Coronary artery (tissue), 2 donors: ENCODE results near the gene ZFAND2A.
"Not testable (repeated sequence)": the region's sequence is repeated elsewhere in the genome, so short reads cannot be mapped to it uniquely, and the experiment has no call there.

Experiments
- DNase-seq: peaks from one replicate; pipeline ENCODE4 v3.0.0-alpha.2; 2017; ENCODE audit warnings: low spot score
- H3K27ac ChIP-seq, 2 donors: fragments of 200-600 bp; sonication (generic); one replicate each; pipeline ENCODE4 v1.5.1; 2016 to 2019
- H3K4me3 ChIP-seq: fragments of 200-600 bp; sonication (generic); 2 replicates; pipeline ENCODE4 v1.5.1; 2016; ENCODE audit warnings: mild to moderate bottlenecking, moderate library complexity
- TF ChIP-seq, protein P1 (sequence below): fragments of 200-600 bp; sonication (generic); IDR thresholded peaks from one replicate; pipeline ENCODE4 v1.5.1; 2019; ENCODE audit warnings: antibody characterized with exemption

The ZFAND2A gene

DNA sequence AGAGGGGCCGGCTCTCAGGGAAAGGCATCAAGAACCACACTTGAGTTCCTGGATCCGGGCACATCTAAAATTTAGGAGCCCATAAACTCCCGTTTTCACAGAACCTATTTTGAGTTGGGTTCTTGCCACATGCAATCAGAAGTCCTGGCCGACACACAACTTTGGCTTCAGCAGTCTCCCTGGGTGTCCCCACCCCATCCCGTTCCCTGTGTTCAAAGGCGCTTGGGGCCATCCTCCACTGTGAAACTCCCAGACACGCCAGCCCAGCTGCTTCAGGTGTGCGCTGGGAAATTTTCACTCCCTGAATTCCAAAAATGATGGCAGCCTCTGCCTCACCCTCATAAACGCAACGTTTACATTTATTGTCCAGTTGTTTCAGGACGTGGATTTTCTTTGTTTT lies 8.4 kb upstream of the ZFAND2A start:
- no peak overlapping the region for H3K4me3 ChIP-seq
- H3K27ac ChIP-seq: no peak overlapping the region
- TF ChIP-seq, protein P1, sequence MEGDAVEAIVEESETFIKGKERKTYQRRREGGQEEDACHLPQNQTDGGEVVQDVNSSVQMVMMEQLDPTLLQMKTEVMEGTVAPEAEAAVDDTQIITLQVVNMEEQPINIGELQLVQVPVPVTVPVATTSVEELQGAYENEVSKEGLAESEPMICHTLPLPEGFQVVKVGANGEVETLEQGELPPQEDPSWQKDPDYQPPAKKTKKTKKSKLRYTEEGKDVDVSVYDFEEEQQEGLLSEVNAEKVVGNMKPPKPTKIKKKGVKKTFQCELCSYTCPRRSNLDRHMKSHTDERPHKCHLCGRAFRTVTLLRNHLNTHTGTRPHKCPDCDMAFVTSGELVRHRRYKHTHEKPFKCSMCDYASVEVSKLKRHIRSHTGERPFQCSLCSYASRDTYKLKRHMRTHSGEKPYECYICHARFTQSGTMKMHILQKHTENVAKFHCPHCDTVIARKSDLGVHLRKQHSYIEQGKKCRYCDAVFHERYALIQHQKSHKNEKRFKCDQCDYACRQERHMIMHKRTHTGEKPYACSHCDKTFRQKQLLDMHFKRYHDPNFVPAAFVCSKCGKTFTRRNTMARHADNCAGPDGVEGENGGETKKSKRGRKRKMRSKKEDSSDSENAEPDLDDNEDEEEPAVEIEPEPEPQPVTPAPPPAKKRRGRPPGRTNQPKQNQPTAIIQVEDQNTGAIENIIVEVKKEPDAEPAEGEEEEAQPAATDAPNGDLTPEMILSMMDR: no peak
- no peak for DNase-seq

DNA sequence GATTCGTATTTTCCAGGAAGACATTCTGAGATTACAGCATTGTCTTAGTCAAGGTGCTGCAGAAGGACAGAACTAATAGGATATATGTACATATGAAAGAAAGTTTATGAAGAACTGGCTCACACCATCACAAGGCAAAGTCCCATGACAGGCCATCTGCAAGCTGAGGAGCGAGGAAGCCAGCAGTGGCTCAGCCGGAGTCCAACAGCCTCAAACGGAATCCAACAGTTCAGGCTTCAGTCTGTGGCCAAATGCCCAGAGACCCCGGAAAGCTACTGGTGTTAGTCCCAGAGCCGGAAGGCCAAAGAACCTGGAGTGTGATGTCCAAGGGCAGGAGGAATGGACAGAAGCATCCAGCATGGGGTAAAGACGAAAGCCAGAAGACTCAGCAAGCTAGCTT lies 4.4 kb upstream of the ZFAND2A start:
- TF ChIP-seq, protein P1: no peak
- DNase-seq: no peak
- no peak overlapping the region for H3K4me3 ChIP-seq
- no peak overlapping the region for H3K27ac ChIP-seq

DNA sequence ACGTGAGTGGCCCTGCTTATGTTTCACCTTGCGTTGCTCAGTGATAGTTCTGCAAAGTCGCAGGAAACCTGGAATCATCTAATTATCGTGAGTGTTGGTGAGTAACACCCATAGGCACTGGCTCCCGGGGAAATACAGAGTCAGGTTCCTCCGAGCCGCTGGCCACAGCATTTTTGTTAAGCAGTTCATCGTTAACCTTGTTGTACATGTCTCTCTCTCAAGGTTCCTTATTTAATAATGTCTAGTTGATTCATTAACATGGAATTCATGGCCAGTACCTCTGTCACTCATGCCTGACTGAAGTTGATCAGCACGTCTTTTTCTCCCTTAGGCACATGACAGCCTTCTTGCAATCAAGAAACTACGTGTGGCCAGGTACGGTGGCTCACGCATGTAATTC lies 3.1 kb upstream of the ZFAND2A start:
- DNase-seq: no peak
- H3K27ac ChIP-seq: no peak overlapping the region
- no peak overlapping the region for H3K4me3 ChIP-seq
- TF ChIP-seq, protein P1: no peak

DNA sequence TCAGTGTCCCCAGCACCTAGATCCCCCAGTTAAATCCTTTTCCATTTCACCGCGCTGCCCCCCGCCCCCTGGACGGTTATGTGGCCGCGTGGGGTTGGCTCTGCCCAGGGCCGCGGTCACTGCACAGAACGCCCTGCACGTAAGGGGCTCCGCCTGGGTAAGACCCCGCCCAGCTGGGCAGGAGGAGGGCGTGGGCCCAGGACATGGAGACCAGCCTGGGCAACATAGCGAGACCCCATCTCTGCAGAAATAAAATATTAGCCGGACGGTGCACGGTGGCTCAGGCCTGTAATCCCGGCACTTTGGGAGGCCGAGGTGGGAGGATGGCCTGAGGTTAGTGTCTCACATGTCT lies 650 bp upstream of the ZFAND2A start:
- no peak for DNase-seq

DNA sequence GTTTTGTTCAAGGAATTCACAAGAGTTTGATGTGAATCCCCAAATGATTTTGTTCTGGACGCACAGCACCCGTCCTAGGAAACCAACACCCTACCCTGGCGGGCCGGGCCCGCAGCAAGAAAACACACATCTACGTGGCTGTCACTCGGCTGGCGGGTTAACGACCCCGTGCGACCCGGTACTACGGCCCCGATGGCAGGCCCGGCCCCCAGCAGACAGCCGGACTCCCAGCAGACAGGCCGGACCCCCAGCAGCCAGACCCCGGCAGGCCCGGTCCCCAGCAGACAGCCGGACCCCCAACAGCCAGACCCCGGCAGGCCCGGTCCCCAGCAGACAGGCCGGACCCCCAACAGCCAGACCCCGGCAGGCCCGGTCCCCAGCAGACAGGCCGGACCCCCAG lies 765 bp downstream of the ZFAND2A start:
- H3K27ac ChIP-seq: peak overlapping the region in 1 of 2 donors; percentile 37
- not testable (repeated sequence) for DNase-seq
- peak overlapping the region; percentile 95 for H3K4me3 ChIP-seq

More for the DNA sequence above, 650 bp upstream of the ZFAND2A start:
- TF ChIP-seq, protein P1: no peak
- Histone ChIP-seq H3K27ac (peak overlapping the region; percentile 95), H3K4me3 (peak overlapping the region; percentile 95)

DNA sequence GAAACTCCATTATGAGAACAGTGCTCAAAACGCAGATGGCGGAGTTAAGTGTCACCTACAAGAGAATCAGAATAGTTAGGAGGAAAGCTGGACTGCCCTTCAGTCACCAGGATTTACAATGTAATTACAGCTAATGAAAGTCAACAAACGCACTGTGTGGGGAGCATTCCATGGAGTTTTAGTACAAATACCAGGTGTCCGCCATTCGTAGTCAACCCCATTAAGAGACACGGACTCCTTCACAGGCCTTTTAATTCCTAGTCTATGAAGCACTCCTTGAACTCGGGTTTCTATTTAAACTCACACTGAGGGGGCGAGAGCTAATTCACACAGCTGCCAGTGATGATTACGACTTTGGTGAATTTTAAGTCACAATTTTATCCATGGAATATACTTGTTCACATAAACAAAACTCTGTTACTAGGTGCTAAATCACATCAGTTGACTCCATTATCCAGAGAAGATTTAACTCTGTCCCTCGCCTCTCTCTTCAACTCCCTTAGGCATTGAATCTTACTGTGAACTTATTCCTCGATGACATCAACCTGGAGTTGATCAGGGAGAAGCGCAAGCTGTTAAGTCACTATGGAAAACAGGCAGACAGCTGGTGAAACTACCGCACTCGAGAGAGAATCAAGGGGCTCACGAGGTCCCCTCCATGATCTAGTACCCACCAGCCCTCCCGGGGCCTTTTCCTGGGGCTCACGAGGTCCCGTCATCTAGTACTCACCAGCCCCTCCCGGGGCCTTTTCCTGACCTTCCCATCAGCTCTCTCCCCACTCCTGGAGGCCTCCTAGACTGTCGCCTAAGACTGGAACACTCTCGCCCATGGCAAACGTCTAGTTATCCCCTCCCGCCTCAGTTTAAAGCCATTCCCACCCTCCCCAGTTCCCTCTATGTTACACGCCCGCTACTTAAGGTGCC lies 1.5 kb downstream of the ZFAND2A start:
- peak overlapping the region; percentile 95 for H3K4me3 ChIP-seq
- DNase-seq: no peak
- peak overlapping the region in 1 of 2 donors; percentile 37 for H3K27ac ChIP-seq
- TF ChIP-seq, protein P1: no peak

DNA sequence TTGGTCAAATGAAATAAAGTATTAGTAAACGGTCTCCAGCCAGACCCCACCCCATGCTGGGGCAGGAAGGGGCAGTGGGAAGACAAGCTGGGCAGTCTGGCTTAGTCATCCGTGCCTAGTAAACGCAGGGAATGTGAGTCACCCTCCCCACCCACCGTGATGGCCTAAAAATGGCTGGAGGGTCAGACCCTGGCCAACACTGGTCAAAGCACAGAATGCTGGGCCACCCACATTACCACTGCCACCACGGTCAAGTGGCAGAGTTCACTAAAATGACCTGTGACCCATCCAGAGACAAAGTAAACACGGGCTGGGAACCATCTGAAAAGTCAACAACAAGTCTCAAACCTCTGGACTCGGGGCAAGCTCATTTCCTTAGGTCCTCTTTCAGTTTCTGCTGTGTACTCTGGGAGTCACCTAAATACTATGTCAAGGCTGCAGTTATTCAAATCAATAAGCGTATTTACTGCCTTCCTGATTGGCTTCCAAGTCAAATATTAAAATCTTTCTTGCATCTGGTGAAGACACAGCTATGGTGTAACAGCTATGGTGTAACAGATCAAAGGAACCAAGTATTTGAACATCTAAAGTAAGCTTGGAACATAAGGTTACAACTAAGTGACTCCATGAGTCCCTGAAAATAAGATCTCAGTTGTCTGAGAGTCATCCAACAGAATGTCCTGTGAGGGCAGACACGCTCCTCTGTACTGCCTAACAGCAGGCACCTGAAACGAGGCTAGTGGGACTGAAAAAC lies 3.0 kb downstream of the ZFAND2A start:
- Histone ChIP-seq H3K4me3 (no peak overlapping the region), H3K27ac (no peak overlapping the region)
- TF ChIP-seq, protein P1: no peak
- DNase-seq: no peak

DNA sequence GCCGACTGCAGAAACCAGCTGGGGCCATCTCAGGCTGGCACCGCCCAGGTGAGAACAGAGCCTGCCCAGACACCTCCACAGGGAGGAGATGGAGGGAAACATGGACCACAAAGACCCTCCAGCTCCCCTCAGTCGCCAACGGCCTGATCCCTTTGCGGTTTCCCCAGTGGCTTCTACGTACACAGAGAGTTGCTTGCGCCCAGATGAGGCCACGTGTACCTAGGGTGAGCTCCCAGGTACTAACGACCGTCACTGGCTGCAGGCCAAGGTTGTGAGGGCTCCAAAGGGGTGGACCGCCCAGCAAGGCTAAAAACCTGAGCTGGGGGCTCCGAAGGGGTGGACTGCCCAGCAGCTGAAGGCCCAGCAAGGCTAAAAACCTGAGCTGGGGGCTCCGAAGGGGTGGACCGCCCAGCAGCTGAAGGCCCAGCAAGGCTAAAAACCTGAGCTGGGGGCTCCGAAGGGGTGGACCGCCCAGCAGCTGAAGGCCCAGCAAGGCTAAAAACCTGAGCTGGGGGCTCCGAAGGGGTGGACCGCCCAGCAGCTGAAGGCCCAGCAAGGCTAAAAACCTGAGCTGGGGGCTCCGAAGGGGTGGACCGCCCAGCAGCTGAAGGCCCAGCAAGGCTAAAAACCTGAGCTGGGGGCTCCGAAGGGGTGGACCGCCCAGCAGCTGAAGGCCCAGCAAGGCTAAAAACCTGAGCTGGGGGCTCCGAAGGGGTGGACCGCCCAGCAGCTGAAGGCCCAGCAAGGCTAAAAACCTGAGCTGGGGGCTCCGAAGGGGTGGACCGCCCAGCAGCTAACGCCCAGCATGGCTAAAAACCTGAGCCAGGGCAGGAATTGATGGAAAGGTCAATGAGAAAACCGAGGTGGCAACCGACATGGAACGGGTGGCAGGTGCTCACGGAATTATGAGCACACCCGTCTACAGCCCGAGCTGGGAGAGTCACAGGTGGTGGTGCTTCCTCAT lies 3.9 kb downstream of the ZFAND2A start:
- not testable (repeated sequence) for H3K4me3 ChIP-seq, DNase-seq, H3K27ac ChIP-seq
